ENCODE measurements around the gene NFRKB.
A peak's percentile ranks its signal among the peaks of the same experiment; 100 is the strongest.

The NFRKB gene

DNA sequence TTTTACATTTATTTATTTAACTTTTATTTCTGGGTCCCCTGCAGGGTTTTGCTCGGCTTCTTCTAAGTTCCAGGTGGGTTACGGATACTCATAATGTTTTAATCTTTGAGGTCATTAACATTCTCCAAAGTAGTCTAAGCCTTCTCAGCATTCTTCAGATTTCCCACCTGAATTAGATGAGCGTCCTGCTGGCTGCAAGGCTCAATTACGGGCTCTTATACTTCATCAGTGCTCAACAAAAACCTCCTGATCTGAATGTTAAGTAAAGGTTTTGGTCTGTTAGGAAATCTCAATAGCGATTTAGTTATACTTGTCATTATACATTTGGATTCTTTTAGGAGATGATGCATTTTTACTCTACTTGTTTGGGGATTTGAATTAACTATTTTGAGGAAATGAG lies 27.3 kb upstream of the NFRKB start:
- TF ChIP-seq ZFX (IDR thresholded peaks at IDR 0.05; ENCODE audit: borderline replicate concordance) = no peak
- TF ChIP-seq, protein P1, sequence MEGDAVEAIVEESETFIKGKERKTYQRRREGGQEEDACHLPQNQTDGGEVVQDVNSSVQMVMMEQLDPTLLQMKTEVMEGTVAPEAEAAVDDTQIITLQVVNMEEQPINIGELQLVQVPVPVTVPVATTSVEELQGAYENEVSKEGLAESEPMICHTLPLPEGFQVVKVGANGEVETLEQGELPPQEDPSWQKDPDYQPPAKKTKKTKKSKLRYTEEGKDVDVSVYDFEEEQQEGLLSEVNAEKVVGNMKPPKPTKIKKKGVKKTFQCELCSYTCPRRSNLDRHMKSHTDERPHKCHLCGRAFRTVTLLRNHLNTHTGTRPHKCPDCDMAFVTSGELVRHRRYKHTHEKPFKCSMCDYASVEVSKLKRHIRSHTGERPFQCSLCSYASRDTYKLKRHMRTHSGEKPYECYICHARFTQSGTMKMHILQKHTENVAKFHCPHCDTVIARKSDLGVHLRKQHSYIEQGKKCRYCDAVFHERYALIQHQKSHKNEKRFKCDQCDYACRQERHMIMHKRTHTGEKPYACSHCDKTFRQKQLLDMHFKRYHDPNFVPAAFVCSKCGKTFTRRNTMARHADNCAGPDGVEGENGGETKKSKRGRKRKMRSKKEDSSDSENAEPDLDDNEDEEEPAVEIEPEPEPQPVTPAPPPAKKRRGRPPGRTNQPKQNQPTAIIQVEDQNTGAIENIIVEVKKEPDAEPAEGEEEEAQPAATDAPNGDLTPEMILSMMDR (IDR thresholded peaks at IDR 0.05) = no peak
- no peak overlapping the region for H3K27ac ChIP-seq

DNA sequence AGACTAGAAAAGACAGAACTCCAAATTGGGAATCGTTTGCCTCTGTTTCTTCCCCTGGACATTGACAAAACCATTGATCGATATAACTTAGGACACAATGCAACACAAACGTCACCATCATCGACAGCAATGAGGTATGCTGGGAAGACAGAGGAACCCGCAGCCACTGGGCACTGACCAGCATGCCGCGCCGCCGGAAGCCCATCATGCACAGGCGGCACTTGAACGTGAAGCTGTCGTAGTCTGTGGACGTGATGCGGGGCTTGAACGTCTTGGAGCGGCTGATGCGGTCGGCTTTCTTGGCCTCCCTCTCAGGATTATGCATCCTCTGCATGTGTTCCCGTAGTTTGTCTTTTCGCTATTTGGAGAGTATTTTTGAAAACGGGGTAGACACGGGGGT lies 23.0 kb upstream of the NFRKB start:
- no peak overlapping the region for H3K27ac ChIP-seq
- no peak for TF ChIP-seq ZFX (IDR thresholded peaks at IDR 0.05; ENCODE audit: borderline replicate concordance)
- TF ChIP-seq, protein P1 (IDR thresholded peaks at IDR 0.05) = no peak

DNA sequence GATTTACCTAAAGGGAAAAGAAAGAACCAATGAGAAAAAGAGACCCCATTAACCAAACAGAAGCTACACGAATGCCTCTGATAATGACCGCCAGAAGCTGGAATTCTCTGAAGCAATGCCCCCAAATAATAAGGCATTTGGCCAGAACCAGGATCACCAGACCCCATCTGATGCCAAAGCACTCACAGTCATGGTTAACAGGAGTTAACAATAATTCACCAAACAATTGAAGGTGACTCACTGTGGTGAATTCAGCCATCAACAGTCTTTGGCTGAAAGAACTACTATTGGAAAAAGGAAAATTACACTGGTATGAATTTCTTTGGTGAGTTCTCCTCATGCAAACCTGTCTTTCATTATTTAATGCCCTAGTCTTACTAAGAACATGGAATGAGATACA lies 21.9 kb upstream of the NFRKB start:
- no peak for TF ChIP-seq ZFX (IDR thresholded peaks at IDR 0.05; ENCODE audit: borderline replicate concordance)
- TF ChIP-seq, protein P1 (IDR thresholded peaks at IDR 0.05) = no peak
- H3K27ac ChIP-seq = no peak overlapping the region

DNA sequence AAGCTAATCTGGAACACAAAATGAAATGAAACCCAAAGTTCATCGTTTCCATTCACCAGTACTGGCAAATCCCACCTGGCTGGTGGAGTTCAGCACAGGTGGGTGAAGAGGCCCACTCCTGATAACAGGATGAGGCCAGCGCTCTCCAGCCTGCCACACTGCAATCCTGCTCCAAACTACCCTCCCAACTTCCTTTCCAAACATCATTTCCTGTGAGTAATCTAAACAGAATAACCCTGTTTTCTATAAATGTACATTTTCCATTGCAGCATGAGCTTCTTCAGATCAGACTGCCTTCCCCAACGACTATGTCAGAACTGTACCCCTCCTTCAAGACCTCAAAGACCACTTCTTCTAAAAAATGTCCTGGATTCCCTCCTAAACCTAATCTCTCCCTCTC lies 15.9 kb upstream of the NFRKB start:
- no peak for TF ChIP-seq ZFX (IDR thresholded peaks at IDR 0.05; ENCODE audit: borderline replicate concordance)
- TF ChIP-seq, protein P1 (IDR thresholded peaks at IDR 0.05) = no peak
- no peak overlapping the region for H3K27ac ChIP-seq

DNA sequence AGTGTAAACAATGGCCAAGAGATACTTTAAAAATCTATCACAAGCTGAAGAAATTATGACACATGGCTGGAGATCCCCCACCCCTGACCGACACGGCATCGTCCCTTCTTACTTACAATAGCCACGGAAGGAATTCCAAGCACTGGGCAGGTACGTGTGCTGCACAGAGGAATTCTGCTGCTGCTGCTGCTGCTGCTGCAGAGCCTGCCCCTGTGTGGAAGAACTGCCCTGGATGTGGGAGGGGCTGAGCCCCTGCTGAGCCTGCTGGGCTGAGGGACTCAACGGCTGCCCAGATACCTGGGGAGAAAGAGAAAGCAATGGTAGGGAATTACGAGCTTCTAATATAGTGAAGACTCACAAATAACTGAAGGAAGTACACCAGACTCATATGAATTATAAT lies 15.0 kb upstream of the NFRKB start:
- TF ChIP-seq ZFX (IDR thresholded peaks at IDR 0.05; ENCODE audit: borderline replicate concordance) = no peak
- TF ChIP-seq, protein P1 (IDR thresholded peaks at IDR 0.05) = no peak
- no peak overlapping the region for H3K27ac ChIP-seq

DNA sequence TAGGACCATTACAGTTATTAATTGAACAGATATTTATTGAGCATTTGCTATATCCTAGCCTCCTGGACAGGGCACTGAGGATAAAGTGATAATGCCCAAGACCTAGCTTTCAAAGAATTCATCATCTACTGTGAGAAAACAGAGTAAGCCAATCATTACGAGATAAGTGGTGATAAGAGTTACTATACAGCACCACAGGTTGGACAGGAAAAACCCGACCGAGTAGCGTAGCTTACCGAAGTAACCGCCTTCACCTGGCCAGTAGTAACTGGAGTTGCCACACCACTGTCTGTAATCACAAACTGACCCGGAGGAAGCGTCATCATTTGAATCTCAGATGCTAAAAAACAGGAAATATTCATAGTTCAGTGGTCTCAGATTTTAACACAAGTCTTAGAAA lies 10.0 kb upstream of the NFRKB start:
- TF ChIP-seq ZFX (IDR thresholded peaks at IDR 0.05; ENCODE audit: borderline replicate concordance) = no peak
- TF ChIP-seq, protein P1 (IDR thresholded peaks at IDR 0.05) = no peak
- H3K27ac ChIP-seq = no peak overlapping the region

DNA sequence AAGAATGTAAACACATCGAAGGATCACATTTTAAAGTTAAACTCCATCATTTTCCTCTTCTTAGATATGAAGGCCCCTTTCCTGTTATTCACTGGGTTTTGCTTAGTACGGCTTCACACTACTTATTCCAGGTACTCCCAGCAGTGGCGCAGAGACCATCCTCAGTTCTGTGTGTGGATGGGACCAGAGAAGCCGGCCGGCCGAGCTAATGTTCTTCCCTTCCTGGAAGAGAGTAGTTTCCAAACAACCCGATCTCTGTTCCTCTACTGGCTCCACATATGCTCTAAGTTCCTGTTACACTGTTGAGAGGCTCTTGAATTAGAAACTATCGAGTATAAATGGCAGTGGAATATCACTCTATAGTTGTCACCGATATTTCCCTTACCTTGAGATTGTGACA lies 684 bp upstream of the NFRKB start:
- H3K27ac ChIP-seq = peak overlapping the region; percentile 61
- no peak for TF ChIP-seq ZFX (IDR thresholded peaks at IDR 0.05; ENCODE audit: borderline replicate concordance)
- TF ChIP-seq, protein P1 (IDR thresholded peaks at IDR 0.05) = no peak
